Lung (tissue), 12 donors: ENCODE measurements around the gene DACT1. TPM values are rescaled to one million over a fixed set of nuclear protein-coding genes. Genes with fewer than 3 reads are reported as not detected.
A peak's percentile ranks its signal among the peaks of the same experiment; 100 is the strongest.

Source experiments
- ATAC-seq: fragments of 200-7000 bp; cut with Tn5 transposase; one replicate; pipeline ENCODE4 v1.9.1; 2020; ENCODE audit warnings: moderate number of reproducible peaks; ENCODE audit not compliant: insufficient read depth, low FRiP score
- DNase-seq, 3 donors: peaks; one replicate each; pipeline ENCODE4 v3.0.0-alpha.2; 2013 to 2017
- H3K27ac ChIP-seq, 2 donors: one replicate each; pipeline ENCODE4 v1.5.1; 2013; ENCODE audit warnings: mild to moderate bottlenecking in 2 of 2, moderate library complexity in 2 of 2, control low read depth in 1 of 2, inconsistent platforms in 1 of 2, low read depth in 1 of 2, low read length in 1 of 2
- H3K27me3 ChIP-seq, 3 donors: one replicate each; pipeline ENCODE4 v1.5.1; 2013; ENCODE audit warnings: low read length in 2 of 3; ENCODE audit not compliant: control insufficient read depth in 3 of 3, insufficient read depth in 3 of 3
- H3K36me3 ChIP-seq, 4 donors: one replicate each; pipeline ENCODE4 v1.5.1; 2013; ENCODE audit warnings: low read length in 4 of 4, mild to moderate bottlenecking in 1 of 4, moderate library complexity in 1 of 4; ENCODE audit not compliant: control insufficient read depth in 4 of 4, insufficient read depth in 4 of 4
- H3K4me1 ChIP-seq, 5 donors: one replicate each; pipeline ENCODE4 v1.5.1; 2013; ENCODE audit warnings: low read length in 5 of 5, mild to moderate bottlenecking in 2 of 5, moderate library complexity in 1 of 5; ENCODE audit not compliant: control insufficient read depth in 5 of 5, insufficient read depth in 5 of 5
- H3K4me3 ChIP-seq: one replicate; pipeline ENCODE4 v1.5.1; 2013; ENCODE audit warnings: mild to moderate bottlenecking, control low read depth, moderate library complexity
- H3K9ac ChIP-seq, 2 donors: one replicate each; pipeline ENCODE4 v1.5.1; 2013; ENCODE audit warnings: low read length in 2 of 2, control low read depth in 1 of 2; ENCODE audit not compliant: insufficient read depth in 1 of 2
- H3K9me3 ChIP-seq, 4 donors: one replicate each; pipeline ENCODE4 v1.5.1; 2013; ENCODE audit warnings: low read length in 3 of 4, mild to moderate bottlenecking in 1 of 4, moderate library complexity in 1 of 4; ENCODE audit not compliant: control insufficient read depth in 4 of 4, insufficient read depth in 3 of 4
- WGBS, 2 donors: extraction: QIAGEN DNeasy Blood & Tissue Kit; methylation state at CpG; one replicate each; pipeline ENCODE4 v1.1.7; 2013; 5-methylcytosine and 5-hydroxymethylcytosine counted together
- polyA plus RNA-seq, 2 donors: library from polyadenylated mRNA; stranded (reverse); fragments of 200-250 nt; gene quantifications; one replicate each; pipeline ENCODE4 v1.2.1, GENCODE V29; 2013
- total RNA-seq, 2 donors: library from RNA; depleted of rRNA in 1 of 2; stranded (reverse); fragments of >200 nt in 1 of 2; gene quantifications; one replicate each; pipeline ENCODE4 v1.2.1, GENCODE V29; 2014 to 2021
- TF ChIP-seq, protein P1 (sequence below): IDR thresholded peaks from 2 replicates; pipeline ENCODE4 v1.5.1; 2012; ENCODE audit warnings: mild to moderate bottlenecking; ENCODE audit errors: control extremely low read depth, extremely low read depth
- donor health status: control.
- donor health status: control.
- donor health status: Bipolar disorder and iron deficiency.
- donor health status: healthy.
- donor health status: DM: yes; HTN: yes; CAD: no.

DACT1 gene
- total and polyA plus RNA-seq, 4 donors = 1.7 to 22.4 (median 3.9) TPM

GRCh38 chr14:58634406-58635090, 3.2 kb upstream of the DACT1 start:
- H3K36me3 ChIP-seq = no peaks in the 10 kb centered on the region
- H3K9ac ChIP-seq = no peak overlapping the region
- H3K27ac ChIP-seq = no peak overlapping the region
- ATAC-seq (no peak), DNase-seq (peak; percentile 30 to 56 (median 50))
- peaks cover 0 to 21% (median 0%) of the 10 kb centered on the region in 3 donors for H3K27me3 ChIP-seq
- WGBS, 2 donors = 57 to 58% methylated on average over 5 of the region's 5 CpGs
- TF ChIP-seq, protein P1, sequence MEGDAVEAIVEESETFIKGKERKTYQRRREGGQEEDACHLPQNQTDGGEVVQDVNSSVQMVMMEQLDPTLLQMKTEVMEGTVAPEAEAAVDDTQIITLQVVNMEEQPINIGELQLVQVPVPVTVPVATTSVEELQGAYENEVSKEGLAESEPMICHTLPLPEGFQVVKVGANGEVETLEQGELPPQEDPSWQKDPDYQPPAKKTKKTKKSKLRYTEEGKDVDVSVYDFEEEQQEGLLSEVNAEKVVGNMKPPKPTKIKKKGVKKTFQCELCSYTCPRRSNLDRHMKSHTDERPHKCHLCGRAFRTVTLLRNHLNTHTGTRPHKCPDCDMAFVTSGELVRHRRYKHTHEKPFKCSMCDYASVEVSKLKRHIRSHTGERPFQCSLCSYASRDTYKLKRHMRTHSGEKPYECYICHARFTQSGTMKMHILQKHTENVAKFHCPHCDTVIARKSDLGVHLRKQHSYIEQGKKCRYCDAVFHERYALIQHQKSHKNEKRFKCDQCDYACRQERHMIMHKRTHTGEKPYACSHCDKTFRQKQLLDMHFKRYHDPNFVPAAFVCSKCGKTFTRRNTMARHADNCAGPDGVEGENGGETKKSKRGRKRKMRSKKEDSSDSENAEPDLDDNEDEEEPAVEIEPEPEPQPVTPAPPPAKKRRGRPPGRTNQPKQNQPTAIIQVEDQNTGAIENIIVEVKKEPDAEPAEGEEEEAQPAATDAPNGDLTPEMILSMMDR = no peak
- H3K4me3 ChIP-seq = no peak overlapping the region
- H3K4me1 ChIP-seq = peaks cover 0 to 31% (median 5%) of the 10 kb centered on the region in 5 donors
- H3K9me3 ChIP-seq = no peaks in the 10 kb centered on the region

DNA sequence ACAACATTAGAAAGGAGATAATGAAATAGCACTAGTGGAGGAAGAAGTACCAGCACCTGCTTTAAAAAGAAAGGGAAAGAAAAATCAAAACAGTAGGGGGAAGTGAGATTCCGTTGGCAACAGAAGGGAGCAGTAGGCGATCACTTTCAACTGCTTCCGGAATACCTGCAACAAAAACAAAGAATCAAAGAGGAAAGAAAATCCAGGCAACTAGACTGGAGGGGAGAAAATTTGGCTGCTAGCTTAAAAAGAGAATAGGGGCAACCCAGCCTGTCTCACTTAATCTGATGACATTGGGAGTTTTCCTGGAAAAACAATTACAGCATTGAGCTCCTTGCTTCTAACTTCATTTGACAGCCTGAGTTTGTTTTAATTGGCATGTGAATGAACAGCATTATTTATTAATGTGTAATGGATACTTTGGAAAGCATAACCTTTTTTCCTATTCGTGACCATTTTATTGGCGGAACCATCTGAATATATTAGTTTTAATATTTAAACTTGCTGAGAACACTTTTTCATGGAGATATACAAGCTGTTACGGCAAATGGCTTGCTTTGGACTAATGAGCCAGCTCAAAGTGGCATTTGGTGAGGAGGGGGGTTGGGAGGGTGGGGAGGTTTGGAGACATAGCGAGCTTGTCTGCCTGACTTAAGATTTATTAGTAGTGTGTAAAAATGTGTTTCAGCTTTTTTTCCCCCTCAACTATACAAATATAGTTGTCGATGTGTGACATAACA, 2.5 kb upstream of the DACT1 start:
- H3K27ac ChIP-seq = no peak overlapping the region
- TF ChIP-seq, protein P1 = no peak
- no peak overlapping the region for H3K4me3 ChIP-seq
- H3K27me3 ChIP-seq = peaks cover 0 to 21% (median 0%) of the 10 kb centered on the region in 3 donors
- 53 to 56% methylated on average over 8 of the region's 8 CpGs for WGBS, 2 donors
- peaks cover 0 to 38% (median 5%) of the 10 kb centered on the region in 5 donors for H3K4me1 ChIP-seq
- ATAC-seq = no peak
- H3K9ac ChIP-seq = no peak overlapping the region
- H3K36me3 ChIP-seq = no peaks in the 10 kb centered on the region
- no peak for DNase-seq
- H3K9me3 ChIP-seq = no peaks in the 10 kb centered on the region

GRCh38 chr14:58636129-58636528, 1.6 kb upstream of the DACT1 start:
- H3K9me3 ChIP-seq = no peaks in the 10 kb centered on the region
- H3K4me3 ChIP-seq = no peak overlapping the region
- DNase-seq (no peak), ATAC-seq (no peak)
- no peak overlapping the region for H3K27ac ChIP-seq
- H3K27me3 ChIP-seq = peaks cover 0 to 18% (median 0%) of the 10 kb centered on the region in 3 donors
- 80 to 88% methylated on average over 4 of the region's 4 CpGs for WGBS, 2 donors
- TF ChIP-seq, protein P1 = no peak
- H3K4me1 ChIP-seq = peaks cover 0 to 46% (median 6%) of the 10 kb centered on the region in 5 donors
- H3K9ac ChIP-seq = no peak overlapping the region
- peaks cover 0 to under 1% (median under 1%) of the 10 kb centered on the region in 4 donors for H3K36me3 ChIP-seq
